PC-9 (cell line): Measurements from ENCODE around the gene NCBP2. TPM values are rescaled to one million over a fixed set of nuclear protein-coding genes. Genes with fewer than 3 reads are reported as not detected.

Experiments used
- BruUV-seq: library from RNA; stranded (reverse); fragments of 400-500 nt; replicated peaks from 2 replicates; lab custom pipeline; 2021; lab: Mats Ljungman, UMichigan
- CTCF ChIA-PET: fragments of 300-600 bp; sonication (Branson Sonifier 250); formaldehyde crosslinking; loops from one replicate; lab custom pipeline; 2022; ENCODE audit warnings: antibody characterized with exemption; lab: Charles Lee
- POLR2A ChIA-PET: fragments of 300-600 bp; sonication (Branson Sonifier 250); formaldehyde crosslinking; loops from one replicate; lab custom pipeline; 2022; ENCODE audit warnings: antibody characterized with exemption; ENCODE audit not compliant: unreplicated experiment; lab: Charles Lee
- DNase-seq, 2 experiments: peaks; one replicate each; pipeline versions ENCODE4 v3.0.0 to v3.0.0-alpha.2; 2015 to 2022; ENCODE audit warnings: mixed read lengths in 1 of 2
- H2AFZ ChIP-seq: fragments of 200-600 bp; sonication (generic); 2 replicates; pipeline ENCODE4 v1.8.1; 2017; ENCODE audit warnings: antibody characterized with exemption
- H3F3A ChIP-seq: fragments of 200-600 bp; sonication (generic); 2 replicates; pipeline ENCODE4 v1.8.1; 2017; ENCODE audit warnings: antibody characterized with exemption, mild to moderate bottlenecking, low read depth; ENCODE audit not compliant: insufficient read depth
- H3K27ac ChIP-seq: fragments of 200-600 bp; sonication (generic); 2 replicates; pipeline ENCODE4 v1.6.1; 2016; ENCODE audit warnings: mixed run types
- H3K27me3 ChIP-seq: fragments of 200-600 bp; sonication (generic); 2 replicates; pipeline ENCODE4 v1.6.1; 2016; ENCODE audit warnings: low read depth, mixed run types; ENCODE audit not compliant: insufficient read depth
- H3K36me3 ChIP-seq: fragments of 200-600 bp; sonication (generic); 2 replicates; pipeline ENCODE4 v1.6.1; 2016; ENCODE audit warnings: low read depth, mixed run types
- H3K4me1 ChIP-seq: fragments of 200-600 bp; sonication (generic); replicated peaks from 2 replicates; pipeline ENCODE4 v1.6.1; 2016; ENCODE audit warnings: mixed run types; ENCODE audit not compliant: insufficient read depth
- H3K4me2 ChIP-seq: fragments of 200-600 bp; sonication (generic); 2 replicates; pipeline ENCODE4 v1.6.1; 2017; ENCODE audit warnings: mixed run types
- H3K4me3 ChIP-seq: fragments of 200-600 bp; sonication (generic); 2 replicates; pipeline ENCODE4 v1.6.1; 2016; ENCODE audit warnings: mixed run types
- H3K79me2 ChIP-seq: fragments of 200-600 bp; sonication (generic); 2 replicates; pipeline ENCODE4 v1.6.1; 2017; ENCODE audit warnings: low read depth, mixed run types
- H3K9me2 ChIP-seq: fragments of 200-600 bp; sonication (generic); 2 replicates; pipeline ENCODE4 v1.8.1; 2017; ENCODE audit warnings: mild to moderate bottlenecking; ENCODE audit not compliant: insufficient read depth
- H3K9me3 ChIP-seq: fragments of 200-600 bp; sonication (generic); 2 replicates; pipeline ENCODE4 v1.8.1; 2016; ENCODE audit warnings: low read depth; ENCODE audit not compliant: insufficient read depth
- H4K20me1 ChIP-seq: fragments of 200-600 bp; sonication (generic); 2 replicates; pipeline ENCODE4 v1.8.1; 2017; ENCODE audit not compliant: insufficient read depth
- CTCF ChIP-seq: fragments of 200-600 bp; sonication (generic); conservative IDR thresholded peaks from 2 replicates; pipeline ENCODE4 v1.6.1; 2017; ENCODE audit warnings: mixed run types, antibody characterized with exemption, mild to moderate bottlenecking, moderate library complexity
- EZH2 ChIP-seq: fragments of 200-600 bp; sonication (generic); IDR thresholded peaks from 2 replicates; pipeline ENCODE4 v1.8.0; 2017; ENCODE audit warnings: antibody characterized with exemption, low read depth
- intact Hi-C: fragments of 100-400 bp; cut with micrococcal nuclease; formaldehyde crosslinking; loops from one replicate; pipeline ENCODE4 v1.10.0; 2022; ENCODE audit not compliant: unreplicated experiment
- total RNA-seq: library from RNA; stranded (reverse); gene quantifications from 2 replicates; pipeline ENCODE4 v1.2.3, GENCODE V29; 2021

NCBP2 gene
- total RNA-seq, 1 experiment from 2014 or later: 91.8 TPM

DNA sequence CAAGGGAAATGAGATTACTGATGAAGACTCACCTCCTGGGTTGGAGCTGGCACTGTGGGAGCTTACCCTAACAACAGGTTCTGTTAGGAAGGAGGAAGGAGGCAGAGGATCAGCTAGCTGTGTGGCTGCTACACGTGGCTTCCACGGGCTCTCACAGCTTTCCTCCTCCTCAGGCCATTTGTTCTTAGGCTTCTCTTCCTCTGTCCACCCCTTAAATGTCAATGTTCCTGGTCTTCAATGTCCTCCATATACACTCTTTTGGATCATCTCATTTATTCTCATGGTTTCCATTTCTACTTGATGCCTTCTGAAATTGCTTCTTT is 21.3 kb upstream of the NCBP2 start:
- Histone ChIP-seq H3K4me1 (no peaks in the 10 kb centered on the region), H3K36me3 (no peaks in the 10 kb centered on the region), H2AFZ (no peak overlapping the region), H3K79me2 (no peaks in the 10 kb centered on the region), H3K4me2 (no peak overlapping the region), H3K9me2 (no peaks in the 10 kb centered on the region), H3K27me3 (peaks cover 6% of the 10 kb centered on the region), H3K27ac (no peak overlapping the region), H3K4me3 (no peak overlapping the region), H3K9me3 (no peaks in the 10 kb centered on the region), H3F3A (no peaks in the 10 kb centered on the region), H4K20me1 (no peaks in the 10 kb centered on the region)
- DNase-seq: no peak
- ChIA-PET POLR2A (no interaction called here), CTCF (no interaction called here)
- TF ChIP-seq EZH2 (no peak), CTCF (no peak)
- no TSS peak for BruUV-seq
- intact Hi-C loops: no loop called here

GRCh38 chr3:196962930-196963630 is 20.8 kb upstream of the NCBP2 start:
- TF ChIP-seq EZH2: no peak
- no peak for TF ChIP-seq CTCF
- H3K36me3 ChIP-seq: no peaks in the 10 kb centered on the region
- no peak overlapping the region for H3K4me2 ChIP-seq
- H3K9me3 ChIP-seq: no peaks in the 10 kb centered on the region
- no peak overlapping the region for H3K27ac ChIP-seq
- ChIA-PET CTCF (no interaction called here), POLR2A (no interaction called here)
- H3K27me3 ChIP-seq: peaks cover 2% of the 10 kb centered on the region
- no peaks in the 10 kb centered on the region for H3K79me2 ChIP-seq
- H2AFZ ChIP-seq: no peak overlapping the region
- no peaks in the 10 kb centered on the region for H3F3A ChIP-seq
- intact Hi-C loops: no loop called here
- no peaks in the 10 kb centered on the region for H3K9me2 ChIP-seq
- DNase-seq: no peak
- H3K4me1 ChIP-seq: no peaks in the 10 kb centered on the region
- no peaks in the 10 kb centered on the region for H4K20me1 ChIP-seq
- H3K4me3 ChIP-seq: no peak overlapping the region
- no TSS peak for BruUV-seq

GRCh38 chr3:196962108-196962929 is 20.0 kb upstream of the NCBP2 start:
- Histone ChIP-seq H3K27me3 (no peaks in the 10 kb centered on the region), H3K4me2 (no peak overlapping the region), H3K4me3 (no peak overlapping the region), H3K9me2 (no peaks in the 10 kb centered on the region), H3K36me3 (no peaks in the 10 kb centered on the region), H3F3A (no peaks in the 10 kb centered on the region), H3K4me1 (no peaks in the 10 kb centered on the region), H3K27ac (no peak overlapping the region), H4K20me1 (no peaks in the 10 kb centered on the region), H2AFZ (no peak overlapping the region), H3K9me3 (no peaks in the 10 kb centered on the region), H3K79me2 (no peaks in the 10 kb centered on the region)
- CTCF ChIA-PET: no interaction called here
- intact Hi-C loops: no loop called here
- POLR2A ChIA-PET: no interaction called here
- BruUV-seq: no TSS peak
- no peak for DNase-seq
- TF ChIP-seq EZH2 (no peak), CTCF (no peak)
